ENCODE results near the gene C1orf74.
A peak's percentile ranks its signal among the peaks of the same experiment; 100 is the strongest.

Gene C1orf74

DNA sequence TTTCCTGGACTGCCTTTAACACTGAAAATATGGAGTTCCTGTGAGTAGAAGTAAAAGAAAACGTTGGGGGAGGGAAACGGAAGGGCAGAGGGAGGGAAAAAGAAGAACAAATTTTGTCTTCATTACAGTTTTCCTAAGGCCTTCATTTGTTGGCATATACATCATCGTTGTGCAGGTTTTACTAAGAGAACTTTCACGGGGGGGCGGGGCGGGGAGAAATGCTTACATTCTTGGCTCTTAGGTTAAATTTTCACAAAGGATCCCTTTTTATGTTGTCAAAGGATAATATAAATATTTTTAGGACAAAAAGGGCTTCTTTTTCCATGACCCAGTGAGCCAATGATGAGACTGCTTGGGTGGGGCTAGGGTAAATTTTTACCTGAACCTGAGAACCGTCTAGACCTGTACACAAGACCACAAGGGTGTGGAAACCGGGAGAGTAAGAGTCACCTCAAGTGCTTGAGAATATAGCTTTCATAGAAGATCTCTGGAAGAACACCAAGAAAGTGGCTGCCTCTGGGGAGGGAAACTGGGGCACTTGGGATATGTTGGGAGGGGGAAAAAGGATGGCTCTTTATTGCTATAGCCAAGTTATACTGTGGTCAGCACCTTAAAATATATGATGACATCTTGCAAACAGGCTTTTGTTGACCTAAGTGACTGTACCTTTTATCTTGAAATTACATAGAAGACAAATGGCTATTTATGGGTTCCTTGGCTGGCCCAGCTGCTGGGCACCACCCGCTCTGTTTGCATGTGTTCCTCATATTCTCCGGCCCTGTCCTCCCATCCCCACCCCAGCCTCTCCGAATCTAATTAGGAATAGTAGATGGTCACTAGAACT is 41.5 kb upstream of the C1orf74 start:
- H3K36me3 ChIP-seq = peaks cover 2% of the 10 kb centered on the region
- H3K4me3 ChIP-seq (ENCODE audit: low read depth, low read length) = no peak overlapping the region
- H3K27ac ChIP-seq = no peak overlapping the region
- TF ChIP-seq, protein P1, sequence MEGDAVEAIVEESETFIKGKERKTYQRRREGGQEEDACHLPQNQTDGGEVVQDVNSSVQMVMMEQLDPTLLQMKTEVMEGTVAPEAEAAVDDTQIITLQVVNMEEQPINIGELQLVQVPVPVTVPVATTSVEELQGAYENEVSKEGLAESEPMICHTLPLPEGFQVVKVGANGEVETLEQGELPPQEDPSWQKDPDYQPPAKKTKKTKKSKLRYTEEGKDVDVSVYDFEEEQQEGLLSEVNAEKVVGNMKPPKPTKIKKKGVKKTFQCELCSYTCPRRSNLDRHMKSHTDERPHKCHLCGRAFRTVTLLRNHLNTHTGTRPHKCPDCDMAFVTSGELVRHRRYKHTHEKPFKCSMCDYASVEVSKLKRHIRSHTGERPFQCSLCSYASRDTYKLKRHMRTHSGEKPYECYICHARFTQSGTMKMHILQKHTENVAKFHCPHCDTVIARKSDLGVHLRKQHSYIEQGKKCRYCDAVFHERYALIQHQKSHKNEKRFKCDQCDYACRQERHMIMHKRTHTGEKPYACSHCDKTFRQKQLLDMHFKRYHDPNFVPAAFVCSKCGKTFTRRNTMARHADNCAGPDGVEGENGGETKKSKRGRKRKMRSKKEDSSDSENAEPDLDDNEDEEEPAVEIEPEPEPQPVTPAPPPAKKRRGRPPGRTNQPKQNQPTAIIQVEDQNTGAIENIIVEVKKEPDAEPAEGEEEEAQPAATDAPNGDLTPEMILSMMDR (IDR thresholded peaks at IDR 0.05; ENCODE audit: low read depth, low read length) = no peak
- no peak for DNase-seq
- H3K27me3 ChIP-seq (ENCODE audit: insufficient read depth, low read depth, severe bottlenecking) = no peaks in the 10 kb centered on the region
- no peaks in the 10 kb centered on the region for H3K9me3 ChIP-seq (ENCODE audit: severe bottlenecking)

DNA sequence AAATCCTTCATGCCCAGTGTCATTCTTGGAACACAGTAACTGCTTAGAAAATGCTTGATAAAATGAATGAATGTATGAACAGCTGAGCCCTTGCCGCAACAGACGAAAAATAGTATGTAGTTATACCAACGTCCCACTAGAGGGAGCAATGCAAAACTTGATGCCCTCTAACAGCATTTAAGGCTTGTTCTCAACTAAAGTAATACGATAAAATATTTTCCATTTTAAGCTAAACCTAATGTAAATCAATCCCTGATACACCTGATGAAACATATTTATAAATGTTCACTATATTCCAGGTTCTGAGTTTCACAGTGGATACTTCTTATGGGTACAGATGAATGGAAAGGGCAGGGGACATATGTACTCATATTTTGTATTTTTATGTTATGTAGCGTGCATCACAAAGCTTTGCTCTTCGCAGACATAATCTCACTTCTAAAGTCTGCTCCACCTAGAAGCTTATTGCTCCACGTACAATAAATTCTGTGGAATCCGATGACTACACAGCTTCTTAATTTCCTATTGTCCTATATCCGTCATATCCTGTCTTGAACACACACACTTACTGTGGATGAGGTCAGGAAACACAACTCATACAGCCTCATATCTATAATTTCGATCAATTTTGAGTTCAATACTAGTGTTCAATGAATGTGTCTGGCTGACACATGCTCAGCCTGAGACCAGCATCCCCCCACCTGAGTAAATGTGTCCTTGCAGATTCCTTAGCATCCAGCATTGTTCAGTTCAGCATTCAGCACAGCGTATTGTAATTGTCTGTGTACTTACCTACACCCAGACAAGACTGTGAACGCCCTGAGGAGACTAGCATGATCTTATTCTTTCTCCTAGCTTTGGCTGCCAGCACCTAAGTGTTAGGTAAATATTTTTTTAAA is 39.0 kb upstream of the C1orf74 start:
- Histone ChIP-seq H3K27me3 (ENCODE audit: insufficient read depth, low read depth, severe bottlenecking) (no peaks in the 10 kb centered on the region), H3K9me3 (ENCODE audit: severe bottlenecking) (no peaks in the 10 kb centered on the region), H3K36me3 (no peaks in the 10 kb centered on the region), H3K27ac (no peak overlapping the region), H3K4me3 (ENCODE audit: low read depth, low read length) (no peak overlapping the region)
- TF ChIP-seq, protein P1 (IDR thresholded peaks at IDR 0.05; ENCODE audit: low read depth, low read length) = peak; percentile 59
- no peak for DNase-seq

DNA sequence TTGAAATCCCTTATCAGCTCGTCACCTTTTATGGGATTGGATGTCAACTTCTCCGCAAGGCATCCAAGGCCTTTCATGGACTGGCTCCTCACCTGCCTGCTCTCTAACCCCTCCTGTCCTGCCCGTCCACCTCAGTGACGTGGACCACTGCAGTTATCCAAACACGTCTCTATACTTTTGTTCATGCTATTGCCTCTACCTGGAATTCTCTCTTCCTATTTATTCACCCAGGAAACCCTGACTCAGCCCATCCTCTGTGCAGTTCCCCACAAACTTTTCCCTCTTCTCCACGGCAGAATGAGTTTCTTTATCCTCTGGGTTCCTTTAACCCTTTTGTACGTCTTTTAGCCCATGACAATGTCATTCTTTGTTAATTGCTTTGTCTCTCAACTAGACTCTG is 38.3 kb upstream of the C1orf74 start:
- H3K27ac ChIP-seq = no peak overlapping the region
- H3K9me3 ChIP-seq (ENCODE audit: severe bottlenecking) = no peaks in the 10 kb centered on the region
- no peaks in the 10 kb centered on the region for H3K27me3 ChIP-seq (ENCODE audit: insufficient read depth, low read depth, severe bottlenecking)
- no peak for DNase-seq
- H3K36me3 ChIP-seq = no peaks in the 10 kb centered on the region
- H3K4me3 ChIP-seq (ENCODE audit: low read depth, low read length) = no peak overlapping the region
- TF ChIP-seq, protein P1 (IDR thresholded peaks at IDR 0.05; ENCODE audit: low read depth, low read length) = no peak

DNA sequence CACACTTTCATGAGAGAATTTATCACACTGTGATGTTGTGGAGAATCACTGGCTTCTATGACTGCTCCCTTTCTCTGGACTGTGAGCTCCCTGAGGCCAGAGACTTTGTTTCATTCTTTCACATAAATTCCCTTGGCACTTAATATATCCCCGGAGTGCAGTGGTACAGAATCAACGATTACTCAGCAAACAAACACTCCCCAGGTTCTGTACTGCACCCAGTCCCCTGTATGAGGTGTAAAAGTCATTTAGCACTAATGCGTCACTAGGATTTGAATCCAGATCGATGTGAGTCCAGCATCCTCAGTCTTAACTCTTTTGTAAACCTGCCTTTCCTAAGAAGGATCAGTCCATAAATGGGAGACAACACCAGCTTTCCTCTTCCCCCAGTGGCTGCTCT is 36.6 kb upstream of the C1orf74 start:
- Histone ChIP-seq H3K36me3 (no peaks in the 10 kb centered on the region), H3K9me3 (ENCODE audit: severe bottlenecking) (no peaks in the 10 kb centered on the region), H3K27ac (no peak overlapping the region), H3K4me3 (ENCODE audit: low read depth, low read length) (no peak overlapping the region), H3K27me3 (ENCODE audit: insufficient read depth, low read depth, severe bottlenecking) (no peaks in the 10 kb centered on the region)
- DNase-seq = no peak
- TF ChIP-seq, protein P1 (IDR thresholded peaks at IDR 0.05; ENCODE audit: low read depth, low read length) = no peak

DNA sequence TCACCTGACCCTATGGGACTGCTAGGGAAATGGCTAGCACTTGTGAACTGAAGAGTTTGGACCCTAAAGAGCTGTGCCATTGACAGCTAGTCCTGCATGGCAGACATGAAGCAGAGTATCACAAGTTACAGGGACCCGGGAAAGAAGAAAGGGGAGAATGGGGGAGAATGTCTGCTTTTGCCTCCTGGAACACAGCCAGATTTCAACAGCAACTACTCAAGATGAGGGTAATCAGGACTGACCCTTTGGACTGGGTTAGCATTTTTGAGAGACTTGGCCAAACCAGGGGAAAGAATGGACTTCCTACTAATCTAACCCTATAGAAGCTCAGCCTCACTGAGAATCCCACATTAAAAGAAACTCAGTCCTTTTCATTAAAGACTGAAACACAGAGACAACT is 34.7 kb upstream of the C1orf74 start:
- no peak overlapping the region for H3K4me3 ChIP-seq (ENCODE audit: low read depth, low read length)
- H3K36me3 ChIP-seq = no peaks in the 10 kb centered on the region
- no peaks in the 10 kb centered on the region for H3K9me3 ChIP-seq (ENCODE audit: severe bottlenecking)
- H3K27ac ChIP-seq = no peak overlapping the region
- no peak for DNase-seq
- TF ChIP-seq, protein P1 (IDR thresholded peaks at IDR 0.05; ENCODE audit: low read depth, low read length) = no peak
- H3K27me3 ChIP-seq (ENCODE audit: insufficient read depth, low read depth, severe bottlenecking) = no peaks in the 10 kb centered on the region

Data from WERI-Rb-1 (cell line).